GM18951 (cell line): Measurements from ENCODE around the gene CHST11.

Source experiments
- POLR2A ChIP-seq: IDR thresholded peaks from 4 replicates; pipeline ENCODE4 v1.6.1; 2011; ENCODE audit warnings: mild to moderate bottlenecking; ENCODE audit not compliant: insufficient read length, insufficient read depth; ENCODE audit errors: extremely low read depth
- in situ Hi-C: fragments of 300-500 bp; cut with MboI; formaldehyde crosslinking; loops from one replicate; pipeline ENCODE4 v1.12.0; 2022; ENCODE audit warnings: low sequenced_read_pairs, mixed read lengths, inconsistent platforms; ENCODE audit not compliant: unreplicated experiment

The CHST11 gene

DNA sequence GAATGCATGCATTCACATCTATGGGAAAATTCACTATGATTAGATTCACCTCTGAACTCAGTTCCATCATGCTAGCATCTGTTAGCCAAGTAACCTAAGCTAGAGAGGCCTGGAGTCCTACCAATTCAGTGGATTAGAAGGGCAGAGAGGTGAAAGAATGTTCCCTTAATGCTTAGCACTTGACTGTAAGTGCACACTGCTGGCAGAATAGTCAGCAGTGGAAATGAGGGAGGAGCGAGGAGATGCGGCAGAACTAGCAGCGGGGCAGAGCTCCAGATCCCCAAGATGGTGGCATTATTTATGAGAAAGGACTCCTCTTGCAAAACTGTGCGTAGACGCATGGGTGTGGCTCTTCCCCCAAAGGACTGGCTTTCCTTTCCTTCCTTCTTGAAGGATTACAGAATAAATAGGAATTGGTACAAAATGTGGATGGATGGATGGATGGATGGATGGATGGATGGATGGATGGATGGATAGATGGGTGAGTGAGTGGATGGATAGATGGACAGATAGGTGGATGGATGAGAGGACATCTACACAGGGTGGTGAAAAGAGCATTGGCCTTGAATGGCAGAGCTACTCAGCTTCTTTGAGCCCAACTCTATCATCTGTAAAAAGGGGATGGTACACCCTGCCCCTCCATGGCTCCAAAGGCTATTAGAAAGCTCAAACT is 227.2 kb downstream of the CHST11 start:
- in situ Hi-C loops, result no loop called here
- no peak for TF ChIP-seq POLR2A

- TF ChIP-seq POLR2A, result no peak
- in situ Hi-C loops, result no loop called here
Measured at GRCh38 chr12:104684884-104685283, 228.1 kb downstream of the CHST11 start.

GRCh38 chr12:104685366-104685765 is 228.6 kb downstream of the CHST11 start:
- in situ Hi-C loops, result no loop called here
- no peak for TF ChIP-seq POLR2A

- no peak for TF ChIP-seq POLR2A
Measured at GRCh38 chr12:104686196-104686595, 229.4 kb downstream of the CHST11 start.

DNA sequence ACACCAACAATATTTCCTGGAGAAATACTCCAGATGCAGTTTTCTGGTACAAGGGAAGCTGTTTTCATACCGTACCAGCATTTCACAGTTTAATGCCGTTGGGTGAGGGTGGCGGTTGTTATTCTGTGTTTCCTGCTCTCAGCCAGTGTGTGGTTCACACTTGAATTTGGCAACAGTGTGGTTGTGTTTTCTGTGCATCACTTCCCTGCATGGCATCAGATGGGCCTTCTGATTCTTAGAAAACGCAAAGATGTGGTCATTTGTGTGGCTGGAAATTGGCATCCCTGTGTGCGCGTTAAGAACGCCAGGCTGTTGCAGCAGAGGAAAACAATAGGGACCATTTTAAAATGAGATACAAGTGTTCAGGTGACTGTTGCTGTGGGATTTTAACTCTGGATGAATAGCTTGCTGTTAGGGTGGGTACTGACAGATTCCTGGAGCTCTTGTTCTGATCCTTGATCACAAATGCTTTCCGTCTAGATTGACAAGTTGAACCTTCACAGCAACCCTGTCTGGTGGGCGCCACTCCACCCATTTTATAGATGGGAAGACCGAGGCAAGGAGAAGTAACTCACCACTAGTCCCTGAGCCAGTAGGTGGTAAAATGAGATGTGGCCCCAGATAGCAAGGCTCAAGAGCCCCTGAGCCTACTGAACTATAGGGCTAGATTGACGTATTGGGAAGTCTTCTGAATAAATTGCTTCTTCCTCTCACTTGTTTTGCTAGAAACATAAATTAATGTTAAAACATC is 231.2 kb downstream of the CHST11 start:
- in situ Hi-C loops, result no loop called here
- no peak for TF ChIP-seq POLR2A

More at GRCh38 chr12:104686196-104686595, 229.4 kb downstream of the CHST11 start:
- in situ Hi-C loops, result no loop called here

- TF ChIP-seq POLR2A, result no peak
- in situ Hi-C loops, result no loop called here
Measured at GRCh38 chr12:104689635-104690034, 232.9 kb downstream of the CHST11 start.

GRCh38 chr12:104691721-104692556 is 235.2 kb downstream of the CHST11 start:
- peak; percentile 34 for TF ChIP-seq POLR2A
- in situ Hi-C loops, result no loop called here

- in situ Hi-C loops, result no loop called here
- TF ChIP-seq POLR2A, result no peak
Measured at GRCh38 chr12:104692557-104693218, 235.9 kb downstream of the CHST11 start.

- in situ Hi-C loops, result no loop called here
- TF ChIP-seq POLR2A, result no peak
Measured at GRCh38 chr12:104693493-104693892, 236.7 kb downstream of the CHST11 start.

DNA sequence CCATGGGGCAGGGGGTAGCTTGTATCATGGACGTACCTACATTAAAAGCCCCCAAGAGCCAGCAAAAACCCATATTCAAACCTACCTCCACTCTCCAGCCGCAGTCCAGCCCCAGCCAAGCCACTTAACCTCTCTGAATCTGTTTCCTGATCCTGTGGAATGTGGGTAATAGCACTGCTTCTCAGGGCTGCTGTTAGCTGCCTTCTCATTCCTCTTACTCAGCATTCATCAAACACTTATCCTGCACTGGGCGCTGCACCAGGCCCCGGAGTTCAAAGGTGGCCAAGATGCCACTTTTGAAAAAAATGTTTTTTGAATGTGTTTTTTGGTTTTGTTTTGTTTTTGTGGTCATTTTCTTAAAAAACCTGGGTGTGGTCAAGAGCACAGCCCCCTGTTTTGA is 237.4 kb downstream of the CHST11 start:
- TF ChIP-seq POLR2A, result no peak
- in situ Hi-C loops, result no loop called here

DNA sequence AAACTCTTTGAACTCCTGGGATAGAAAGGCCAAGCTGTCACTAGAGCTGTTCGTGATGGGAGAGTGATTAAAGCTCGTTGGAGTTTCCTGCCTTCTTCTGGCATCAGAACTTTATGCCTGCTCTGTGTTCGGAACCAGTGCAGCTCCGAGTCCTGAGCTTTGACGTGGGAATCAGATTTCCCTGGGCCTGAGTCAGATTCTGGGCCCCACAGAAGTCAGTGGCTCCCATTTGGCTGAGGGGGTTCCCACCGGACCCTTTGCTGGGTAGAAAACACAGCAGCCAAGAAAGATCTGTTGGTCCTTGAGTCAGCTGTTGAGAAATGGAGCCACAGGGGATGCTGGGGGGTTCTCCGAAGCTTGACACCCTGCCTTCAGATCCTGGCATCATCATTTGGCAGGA is 238.0 kb downstream of the CHST11 start:
- TF ChIP-seq POLR2A, result no peak
- in situ Hi-C loops, result no loop called here

DNA sequence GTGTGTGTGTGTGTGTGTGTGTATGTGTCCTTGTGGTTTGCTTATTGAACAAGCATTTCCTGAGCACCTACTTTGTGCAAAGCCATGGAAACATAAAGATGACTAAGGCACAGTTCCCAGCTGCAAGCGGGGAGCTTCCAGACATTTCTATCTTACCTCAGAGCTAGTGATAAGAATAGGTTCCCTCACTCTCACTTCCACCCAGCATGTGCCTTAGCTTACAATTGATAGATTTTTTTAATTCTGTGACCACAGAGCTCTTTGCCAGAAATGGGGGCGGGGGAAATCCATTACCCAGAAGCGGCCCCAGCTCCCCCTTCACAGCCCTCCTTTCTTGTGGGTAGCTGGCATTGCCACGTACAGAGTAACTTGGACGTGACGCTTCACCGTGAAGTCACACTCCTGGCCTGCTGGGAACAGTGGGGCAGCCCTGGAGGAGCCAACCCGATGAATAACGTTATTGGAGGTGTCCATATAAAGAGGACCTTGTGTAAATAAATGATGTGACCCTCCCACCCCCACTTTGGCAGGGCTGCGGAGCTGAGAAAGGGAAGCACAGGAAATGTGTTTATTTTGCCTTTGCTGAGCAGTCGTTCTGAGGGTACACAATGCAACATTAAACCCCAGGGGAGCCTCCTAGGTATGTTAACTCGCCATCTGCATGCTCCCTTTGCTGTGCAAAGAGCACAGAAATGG is 238.9 kb downstream of the CHST11 start:
- in situ Hi-C loops, result no loop called here

GRCh38 chr12:104697186-104697585 is 240.4 kb downstream of the CHST11 start:
- no peak for TF ChIP-seq POLR2A
- in situ Hi-C loops, result no loop called here

More for the DNA sequence above, 238.9 kb downstream of the CHST11 start:
- peak; percentile 28 for TF ChIP-seq POLR2A

DNA sequence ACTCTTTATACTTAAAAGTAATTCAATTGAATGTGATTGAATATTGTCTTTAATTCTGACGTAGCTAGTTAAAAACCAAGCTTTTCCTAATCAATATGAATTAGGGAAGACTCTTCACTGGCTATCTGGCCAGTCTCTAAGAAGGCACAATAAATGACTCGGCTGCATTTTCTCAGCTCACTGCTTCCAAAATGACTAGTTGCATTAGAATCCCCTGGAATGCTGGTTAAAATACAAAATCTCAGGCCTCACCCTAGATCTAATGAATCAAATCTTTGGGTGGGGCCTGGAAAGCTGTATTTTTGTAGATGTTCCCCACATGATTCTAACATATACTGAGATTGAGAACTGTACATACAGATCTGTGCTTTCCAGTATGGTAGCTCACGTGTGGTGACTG is 242.1 kb downstream of the CHST11 start:
- TF ChIP-seq POLR2A, result no peak
- in situ Hi-C loops, result no loop called here
